ENCODE measurements around the gene TAGAP. TPM values are rescaled to one million over a fixed set of nuclear protein-coding genes. Genes with fewer than 3 reads are reported as not detected.

Gene TAGAP
- total and polyA plus RNA-seq, 9 of the 15 experiments (the other 6 are each of a cell fraction or from before 2014, with no cell fraction given), result 0.07 TPM; not detected in 8

DNA sequence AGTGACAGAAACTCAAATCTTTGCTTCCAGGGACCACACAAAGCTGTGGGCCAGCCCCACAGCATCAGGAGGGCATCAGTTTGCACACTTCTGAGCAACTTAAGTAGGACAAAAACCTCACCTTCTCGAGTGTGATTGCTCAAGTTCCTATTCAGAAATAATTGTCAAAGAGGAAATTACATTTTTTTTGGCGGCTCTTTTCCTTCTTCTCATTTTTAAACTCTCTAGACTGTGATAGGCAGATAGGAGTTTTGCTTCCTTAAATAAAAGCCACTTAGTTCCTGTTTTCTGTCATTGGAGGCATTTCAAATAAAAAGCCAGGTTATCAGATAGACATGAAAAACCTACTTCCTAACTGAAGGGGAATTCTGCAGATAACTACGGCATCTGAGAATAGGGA lies 11.2 kb upstream of the TAGAP start (continued):
- TF ChIP-seq TEAD4 (IDR thresholded peaks at IDR 0.05; ENCODE audit: low read length), result peak; percentile 14; the same call in 1 of the 2 replicates
- no peak for TF ChIP-seq TEAD4 (CRISPR knock-in tag; IDR thresholded peaks at IDR 0.05; ENCODE audit: borderline replicate concordance)
- no peak for TF ChIP-seq SREBF1 (IDR thresholded peaks at IDR 0.05; ENCODE audit: borderline replicate concordance, low read depth, low read length)
- TF ChIP-seq ARHGAP35 (IDR thresholded peaks at IDR 0.05; ENCODE audit: partially characterized antibody), result no peak
- TF ChIP-seq ELF1 (tag; IDR thresholded peaks at IDR 0.05), result 0 out of 2 replicates have a peak, but pooled peaks have one; percentile 29
- TF ChIP-seq, protein P1, sequence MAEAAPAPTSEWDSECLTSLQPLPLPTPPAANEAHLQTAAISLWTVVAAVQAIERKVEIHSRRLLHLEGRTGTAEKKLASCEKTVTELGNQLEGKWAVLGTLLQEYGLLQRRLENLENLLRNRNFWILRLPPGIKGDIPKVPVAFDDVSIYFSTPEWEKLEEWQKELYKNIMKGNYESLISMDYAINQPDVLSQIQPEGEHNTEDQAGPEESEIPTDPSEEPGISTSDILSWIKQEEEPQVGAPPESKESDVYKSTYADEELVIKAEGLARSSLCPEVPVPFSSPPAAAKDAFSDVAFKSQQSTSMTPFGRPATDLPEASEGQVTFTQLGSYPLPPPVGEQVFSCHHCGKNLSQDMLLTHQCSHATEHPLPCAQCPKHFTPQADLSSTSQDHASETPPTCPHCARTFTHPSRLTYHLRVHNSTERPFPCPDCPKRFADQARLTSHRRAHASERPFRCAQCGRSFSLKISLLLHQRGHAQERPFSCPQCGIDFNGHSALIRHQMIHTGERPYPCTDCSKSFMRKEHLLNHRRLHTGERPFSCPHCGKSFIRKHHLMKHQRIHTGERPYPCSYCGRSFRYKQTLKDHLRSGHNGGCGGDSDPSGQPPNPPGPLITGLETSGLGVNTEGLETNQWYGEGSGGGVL (CRISPR knock-in tag; IDR thresholded peaks at IDR 0.05), result no peak
- TF ChIP-seq, protein P2, sequence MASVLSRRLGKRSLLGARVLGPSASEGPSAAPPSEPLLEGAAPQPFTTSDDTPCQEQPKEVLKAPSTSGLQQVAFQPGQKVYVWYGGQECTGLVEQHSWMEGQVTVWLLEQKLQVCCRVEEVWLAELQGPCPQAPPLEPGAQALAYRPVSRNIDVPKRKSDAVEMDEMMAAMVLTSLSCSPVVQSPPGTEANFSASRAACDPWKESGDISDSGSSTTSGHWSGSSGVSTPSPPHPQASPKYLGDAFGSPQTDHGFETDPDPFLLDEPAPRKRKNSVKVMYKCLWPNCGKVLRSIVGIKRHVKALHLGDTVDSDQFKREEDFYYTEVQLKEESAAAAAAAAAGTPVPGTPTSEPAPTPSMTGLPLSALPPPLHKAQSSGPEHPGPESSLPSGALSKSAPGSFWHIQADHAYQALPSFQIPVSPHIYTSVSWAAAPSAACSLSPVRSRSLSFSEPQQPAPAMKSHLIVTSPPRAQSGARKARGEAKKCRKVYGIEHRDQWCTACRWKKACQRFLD (CRISPR knock-in tag; IDR thresholded peaks at IDR 0.05), result no peak
